Subcutaneous adipose tissue (tissue), 4 donors: ENCODE results near the gene GJA5. TPM values are rescaled to one million over a fixed set of nuclear protein-coding genes. Genes with fewer than 3 reads are reported as not detected.

Experiments
- CTCF ChIP-seq: fragments of 450-650 bp; IDR thresholded peaks from one replicate; pipeline ENCODE4 v1.5.1; 2016; ENCODE audit warnings: low read depth, mild to moderate bottlenecking, control low read depth, antibody characterized with exemption, moderate library complexity
- total RNA-seq, 4 donors: library from RNA; depleted of rRNA; stranded (reverse); fragments of >200 nt; gene quantifications; one replicate each; pipeline ENCODE4 v1.1.0, GENCODE V29; 2016

Gene GJA5
- total RNA-seq, 4 donors from 2014 or later: 4.2 to 15.3 (median 11.5) TPM

GRCh38 chr1:147794570-147794969, 34.2 kb upstream of the GJA5 start:
- no peak for TF ChIP-seq CTCF

GRCh38 chr1:147791876-147792275, 31.5 kb upstream of the GJA5 start:
- TF ChIP-seq CTCF: no peak

GRCh38 chr1:147787765-147788164, 27.4 kb upstream of the GJA5 start:
- TF ChIP-seq CTCF: no peak

GRCh38 chr1:147786536-147786935, 26.1 kb upstream of the GJA5 start:
- no peak for TF ChIP-seq CTCF

GRCh38 chr1:147785794-147786506, 25.5 kb upstream of the GJA5 start:
- TF ChIP-seq CTCF: no peak

DNA sequence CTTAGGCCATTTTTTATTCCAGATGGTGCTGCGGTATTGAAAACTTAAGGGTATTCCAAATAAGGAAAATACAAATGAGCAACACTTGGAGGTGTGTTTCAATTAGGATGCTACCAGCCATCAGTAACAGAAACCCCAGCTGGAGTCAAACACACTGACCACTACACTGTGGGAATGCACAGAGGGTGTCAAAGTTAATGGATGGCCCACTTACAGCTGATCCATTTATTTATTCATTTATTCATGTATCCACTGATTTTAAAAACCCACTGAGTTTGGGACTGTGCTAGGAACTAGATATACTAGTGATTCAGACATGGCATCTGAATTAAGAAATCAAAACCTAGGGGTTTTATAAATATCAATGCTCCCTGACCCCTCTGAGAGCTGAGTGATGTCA, 24.5 kb upstream of the GJA5 start:
- TF ChIP-seq CTCF: no peak

DNA sequence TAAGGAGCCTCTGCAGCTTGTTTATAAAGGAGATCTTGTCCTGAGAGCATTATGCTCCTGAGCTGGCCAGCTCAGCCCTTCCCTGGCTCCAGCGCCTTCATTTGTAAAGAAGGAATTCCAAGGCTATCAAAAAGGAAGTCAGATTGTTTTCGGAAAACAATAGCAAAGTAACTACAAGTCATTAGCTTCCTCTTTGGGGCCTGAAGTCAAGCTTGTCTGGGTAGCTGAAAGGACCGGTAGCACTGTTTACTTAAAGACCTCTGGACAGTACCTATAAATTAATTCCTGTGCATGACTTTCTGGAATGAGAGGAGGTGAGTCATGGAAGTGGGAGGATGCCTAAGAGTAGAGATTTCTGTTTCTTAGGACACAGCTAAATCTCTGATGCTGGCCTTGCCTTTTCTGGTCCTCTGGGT, 20.7 kb upstream of the GJA5 start:
- no peak for TF ChIP-seq CTCF
